Measurements from ENCODE around the gene NFKB1. TPM values are rescaled to one million over a fixed set of nuclear protein-coding genes. Genes with fewer than 3 reads are reported as not detected.

NFKB1 gene
- total RNA-seq, 1 donor from 2014 or later = 148 TPM

GRCh38 chr4:102641793-102642192 is 140.6 kb downstream of the NFKB1 start:
- Mint-ChIP-seq H3K36me3 (ENCODE audit: low read depth) (peaks cover 17% of the 10 kb centered on the region), H3K27ac (no peak overlapping the region), H3K27me3 (no peaks in the 10 kb centered on the region), H3K9me3 (no peaks in the 10 kb centered on the region), H3K4me1 (peaks cover 8% of the 10 kb centered on the region), H3K4me3 (no peak overlapping the region)
- intact Hi-C loops (cut with micrococcal nuclease) = no loop called here
- DNase-seq = no peak

- peaks cover 14% of the 10 kb centered on the region for H3K36me3 Mint-ChIP-seq (ENCODE audit: low read depth)
- H3K27ac Mint-ChIP-seq = no peak overlapping the region
- H3K27me3 Mint-ChIP-seq = no peaks in the 10 kb centered on the region
- no peak for DNase-seq
- no peak overlapping the region for H3K4me3 Mint-ChIP-seq
- intact Hi-C loops (cut with micrococcal nuclease) = no loop called here
- no peaks in the 10 kb centered on the region for H3K9me3 Mint-ChIP-seq
- peaks cover 9% of the 10 kb centered on the region for H3K4me1 Mint-ChIP-seq
Measured at GRCh38 chr4:102642631-102643298, 141.6 kb downstream of the NFKB1 start.

DNA sequence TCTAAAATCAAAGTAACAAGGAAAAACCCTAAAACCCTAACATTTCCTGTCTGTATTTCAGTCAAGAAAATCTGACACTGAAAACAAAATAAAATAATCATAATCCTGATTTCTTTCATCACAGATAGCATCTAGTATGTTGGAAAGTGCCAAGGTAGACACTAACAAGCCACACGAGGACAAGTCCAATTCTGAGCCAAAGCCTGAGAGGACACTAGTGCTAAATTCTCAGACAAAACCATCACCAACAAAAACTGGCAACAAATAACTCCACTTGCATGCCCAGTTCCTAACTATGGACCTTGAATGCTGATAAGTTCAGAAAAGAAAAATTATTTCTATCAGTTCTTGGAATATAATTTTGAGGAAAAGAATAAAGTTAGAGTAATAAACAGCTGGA is 146.0 kb downstream of the NFKB1 start:
- Mint-ChIP-seq H3K27me3 (no peaks in the 10 kb centered on the region), H3K4me3 (no peak overlapping the region), H3K27ac (no peak overlapping the region), H3K36me3 (ENCODE audit: low read depth) (peaks cover 23% of the 10 kb centered on the region), H3K9me3 (no peaks in the 10 kb centered on the region), H3K4me1 (peaks cover 4% of the 10 kb centered on the region)
- DNase-seq = no peak
- intact Hi-C loops (cut with micrococcal nuclease) = no loop called here

- H3K27me3 Mint-ChIP-seq = no peaks in the 10 kb centered on the region
Measured at GRCh38 chr4:102657206-102657605, 156.0 kb downstream of the NFKB1 start.

GRCh38 chr4:102663073-102663472 is 161.9 kb downstream of the NFKB1 start:
- Mint-ChIP-seq H3K9me3 (no peaks in the 10 kb centered on the region), H3K4me1 (peaks cover 2% of the 10 kb centered on the region), H3K36me3 (ENCODE audit: low read depth) (peaks cover 14% of the 10 kb centered on the region), H3K4me3 (no peak overlapping the region), H3K27ac (no peak overlapping the region), H3K27me3 (no peaks in the 10 kb centered on the region)
- intact Hi-C loops (cut with micrococcal nuclease) = no loop called here
- no peak for DNase-seq

More at GRCh38 chr4:102657206-102657605, 156.0 kb downstream of the NFKB1 start:
- Mint-ChIP-seq H3K4me3 (no peak overlapping the region), H3K27ac (no peak overlapping the region), H3K4me1 (no peaks in the 10 kb centered on the region), H3K36me3 (ENCODE audit: low read depth) (peaks cover 5% of the 10 kb centered on the region), H3K9me3 (no peaks in the 10 kb centered on the region)
- no peak for DNase-seq
- intact Hi-C loops (cut with micrococcal nuclease) = no loop called here

GRCh38 chr4:102665527-102665926 is 164.4 kb downstream of the NFKB1 start:
- peaks cover 16% of the 10 kb centered on the region for H3K36me3 Mint-ChIP-seq (ENCODE audit: low read depth)
- intact Hi-C loops (cut with micrococcal nuclease) = no loop called here
- H3K27me3 Mint-ChIP-seq = no peaks in the 10 kb centered on the region
- H3K9me3 Mint-ChIP-seq = no peaks in the 10 kb centered on the region
- H3K4me1 Mint-ChIP-seq = peaks cover 2% of the 10 kb centered on the region
- no peak overlapping the region for H3K27ac Mint-ChIP-seq
- no peak overlapping the region for H3K4me3 Mint-ChIP-seq
- no peak for DNase-seq

Other genes starting within 250 kb of the NFKB1 start
- gene SLC39A8, start 155.9 kb upstream of the NFKB1 start, total RNA-seq = 80.4 and 81.2 TPM in 2 replicates

Data from activated CD4-positive, alpha-beta T cell treated with anti-CD3 and anti-CD28 coated beads, Interleukin-2, amount 10 ng/mL, durations not matched to agents 24 days and 14 days (primary cell).